Natural killer cell (primary cell): ENCODE data around the gene GPX3. TPM values are rescaled to one million over a fixed set of nuclear protein-coding genes. Genes with fewer than 3 reads are reported as not detected.
A peak's percentile ranks its signal among the peaks of the same experiment; 100 is the strongest.

Source experiments
- ATAC-seq, 3 donors: fragments of 150-1000 bp in 2 of 3; fragments of 200-7000 bp in 1 of 3; cut with Tn5 transposase; 1 replicate in 1 of 3; 2 replicates in 2 of 3; pipeline ENCODE4 v1.10.0; 2021; ENCODE audit warnings: mild to moderate bottlenecking in 2 of 3, moderate library complexity in 2 of 3
- DNase-seq, 2 donors: peaks; one replicate each; pipeline versions ENCODE4 v3.0.0 to v3.0.0-alpha.2; 2013 to 2021; ENCODE audit warnings: mixed read lengths in 1 of 2
- H3K27ac ChIP-seq: one replicate; pipeline ENCODE4 v1.5.1; 2013; ENCODE audit warnings: mild to moderate bottlenecking, low read length
- H3K27me3 ChIP-seq: one replicate; pipeline ENCODE4 v1.6.1; 2013; ENCODE audit warnings: low read length; ENCODE audit not compliant: control insufficient read depth, insufficient read depth
- H3K36me3 ChIP-seq: one replicate; pipeline ENCODE4 v1.6.1; 2013; ENCODE audit warnings: low read length; ENCODE audit not compliant: control insufficient read depth, insufficient read depth
- H3K4me1 ChIP-seq: one replicate; pipeline ENCODE4 v1.6.1; 2013; ENCODE audit warnings: low read length; ENCODE audit not compliant: control insufficient read depth, insufficient read depth
- H3K4me3 ChIP-seq: one replicate; pipeline ENCODE4 v1.5.1; 2013; ENCODE audit warnings: low read length
- H3K9me3 ChIP-seq: one replicate; pipeline ENCODE4 v1.6.1; 2013; ENCODE audit warnings: low read length; ENCODE audit not compliant: control insufficient read depth, insufficient read depth
- H3K27ac Mint-ChIP-seq, 2 donors: one replicate each; pipeline ENCODE4 v1.8.0; 2022; ENCODE audit warnings: mild to moderate bottlenecking in 2 of 2, mixed read lengths in 2 of 2, moderate library complexity in 1 of 2
- H3K27me3 Mint-ChIP-seq, 2 donors: one replicate each; pipeline ENCODE4 v1.8.0; 2022; ENCODE audit warnings: low read depth in 2 of 2, mixed read lengths in 2 of 2
- H3K36me3 Mint-ChIP-seq: one replicate; pipeline ENCODE4 v1.8.0; 2022; ENCODE audit warnings: mixed read lengths
- H3K4me1 Mint-ChIP-seq, 2 donors: one replicate each; pipeline ENCODE4 v1.8.0; 2022; ENCODE audit warnings: mixed read lengths in 2 of 2
- H3K4me3 Mint-ChIP-seq: one replicate; pipeline ENCODE4 v1.8.0; 2022; ENCODE audit warnings: mild to moderate bottlenecking, moderate library complexity, mixed read lengths
- H3K9me3 Mint-ChIP-seq, 2 donors: one replicate each; pipeline ENCODE4 v1.8.0; 2022; ENCODE audit warnings: mixed read lengths in 2 of 2
- CTCF ChIP-seq: fragments of 200-600 bp; IDR thresholded peaks from one replicate; pipeline ENCODE4 v1.8.0; 2022; ENCODE audit warnings: antibody characterized with exemption
- WGBS: methylation state at CpG from one replicate; pipeline ENCODE4 v1.1.7; 2013; ENCODE audit warnings: missing lambda C conversion rate; ENCODE audit not compliant: insufficient coverage; 5-methylcytosine and 5-hydroxymethylcytosine counted together
- intact Hi-C: fragments of 100-400 bp; cut with micrococcal nuclease; formaldehyde crosslinking; loops from one replicate; pipeline ENCODE4 v1.14.2; 2022
- total RNA-seq, 4 donors: library from RNA; stranded (reverse); fragments of 120-200 nt in 1 of 4; gene quantifications; one replicate each; pipeline versions ENCODE4 v1.2.3 to v1.2.4, GENCODE V29; 2013 to 2022

GPX3 gene
- total RNA-seq, 3 donors from 2014 or later (not counting 1 experiment from before 2014, with no cell fraction given) = 1.1 TPM; not detected in 2

- H3K9me3 Mint-ChIP-seq = no peaks in the 10 kb centered on the region
- H3K27ac Mint-ChIP-seq = peak overlapping the region in 1 of 2 donors; percentile 63
- H3K4me1 Mint-ChIP-seq = peaks cover 68% of the 10 kb centered on the region in 2 donors
- H3K36me3 Mint-ChIP-seq = no peaks in the 10 kb centered on the region
- no peak overlapping the region for H3K4me3 Mint-ChIP-seq
- ATAC-seq (no peak), DNase-seq (no peak)
- no peak overlapping the region for H3K4me3 ChIP-seq
- H3K4me1 ChIP-seq = peaks cover 50% of the 10 kb centered on the region
- no peak for TF ChIP-seq CTCF
- WGBS = 100% methylated on average over 1 of the region's 2 CpGs
- H3K9me3 ChIP-seq = no peaks in the 10 kb centered on the region
- H3K27me3 Mint-ChIP-seq = no peaks in the 10 kb centered on the region
- H3K27ac ChIP-seq = no peak overlapping the region
- H3K36me3 ChIP-seq = peaks cover 16% of the 10 kb centered on the region
- intact Hi-C loops = no loop called here
- no peaks in the 10 kb centered on the region for H3K27me3 ChIP-seq
These were observed 54.2 kb downstream of the GPX3 start for GRCh38 chr5:151074557-151074956.

GRCh38 chr5:151075698-151076331, 55.4 kb downstream of the GPX3 start:
- H3K27me3 Mint-ChIP-seq = no peaks in the 10 kb centered on the region
- 80% methylated on average over 5 of the region's 5 CpGs for WGBS
- no peak for TF ChIP-seq CTCF
- intact Hi-C loops = no loop called here
- no peaks in the 10 kb centered on the region for H3K9me3 Mint-ChIP-seq
- Histone ChIP-seq H3K27ac (no peak overlapping the region), H3K27me3 (no peaks in the 10 kb centered on the region), H3K36me3 (peaks cover 16% of the 10 kb centered on the region), H3K4me1 (peaks cover 51% of the 10 kb centered on the region), H3K4me3 (no peak overlapping the region), H3K9me3 (no peaks in the 10 kb centered on the region)
- ATAC-seq = no peak
- peak overlapping the region; percentile 71 to 95 for H3K27ac Mint-ChIP-seq
- H3K4me1 Mint-ChIP-seq = peaks cover 66 to 68% of the 10 kb centered on the region in 2 donors
- H3K36me3 Mint-ChIP-seq = no peaks in the 10 kb centered on the region
- no peak overlapping the region for H3K4me3 Mint-ChIP-seq
- no peak for DNase-seq

- no peak for TF ChIP-seq CTCF
- Mint-ChIP-seq H3K36me3 (no peaks in the 10 kb centered on the region), H3K27ac (peak overlapping the region; percentile 71 to 95), H3K4me3 (no peak overlapping the region), H3K27me3 (no peaks in the 10 kb centered on the region), H3K4me1 (peaks cover 63% of the 10 kb centered on the region in 2 donors), H3K9me3 (no peaks in the 10 kb centered on the region)
- ATAC-seq (no peak), DNase-seq (no peak)
- H3K4me1 ChIP-seq = peaks cover 54% of the 10 kb centered on the region
- no peak overlapping the region for H3K27ac ChIP-seq
- WGBS = 93% methylated on average over 6 of the region's 6 CpGs
- no peak overlapping the region for H3K4me3 ChIP-seq
- intact Hi-C loops = no loop called here
- H3K36me3 ChIP-seq = peaks cover 13% of the 10 kb centered on the region
- H3K27me3 ChIP-seq = no peaks in the 10 kb centered on the region
- H3K9me3 ChIP-seq = no peaks in the 10 kb centered on the region
These were observed 56.2 kb downstream of the GPX3 start for GRCh38 chr5:151076616-151077015.

GRCh38 chr5:151077419-151077818, 57.0 kb downstream of the GPX3 start:
- Histone ChIP-seq H3K4me3 (no peak overlapping the region), H3K9me3 (no peaks in the 10 kb centered on the region), H3K4me1 (peaks cover 52% of the 10 kb centered on the region), H3K36me3 (peaks cover 11% of the 10 kb centered on the region), H3K27me3 (no peaks in the 10 kb centered on the region), H3K27ac (no peak overlapping the region)
- Mint-ChIP-seq H3K27ac (peak overlapping the region in 1 of 2 donors; percentile 95), H3K4me3 (no peak overlapping the region), H3K27me3 (no peaks in the 10 kb centered on the region), H3K4me1 (peaks cover 55 to 57% of the 10 kb centered on the region in 2 donors), H3K9me3 (no peaks in the 10 kb centered on the region), H3K36me3 (no peaks in the 10 kb centered on the region)
- no peak for DNase-seq
- intact Hi-C loops = no loop called here
- no peak for ATAC-seq
- 92% methylated on average over 9 of the region's 9 CpGs for WGBS
- TF ChIP-seq CTCF = no peak
